ENCODE measurements around the gene RAB30.

The RAB30 gene

GRCh38 chr11:83024270-83024854, 47.3 kb downstream of the RAB30 start:
- no peaks in the 10 kb centered on the region; the same call in 1 of the 2 replicates for H3K4me1 ChIP-seq
- H3K36me3 ChIP-seq = no peaks in the 10 kb centered on the region
- no peaks in the 10 kb centered on the region for H3K9me3 ChIP-seq
- H3K27me3 ChIP-seq = no peaks in the 10 kb centered on the region
- no peak overlapping the region for H3K4me3 ChIP-seq (ENCODE audit: low read depth, low read length)
- TF ChIP-seq, protein P1, sequence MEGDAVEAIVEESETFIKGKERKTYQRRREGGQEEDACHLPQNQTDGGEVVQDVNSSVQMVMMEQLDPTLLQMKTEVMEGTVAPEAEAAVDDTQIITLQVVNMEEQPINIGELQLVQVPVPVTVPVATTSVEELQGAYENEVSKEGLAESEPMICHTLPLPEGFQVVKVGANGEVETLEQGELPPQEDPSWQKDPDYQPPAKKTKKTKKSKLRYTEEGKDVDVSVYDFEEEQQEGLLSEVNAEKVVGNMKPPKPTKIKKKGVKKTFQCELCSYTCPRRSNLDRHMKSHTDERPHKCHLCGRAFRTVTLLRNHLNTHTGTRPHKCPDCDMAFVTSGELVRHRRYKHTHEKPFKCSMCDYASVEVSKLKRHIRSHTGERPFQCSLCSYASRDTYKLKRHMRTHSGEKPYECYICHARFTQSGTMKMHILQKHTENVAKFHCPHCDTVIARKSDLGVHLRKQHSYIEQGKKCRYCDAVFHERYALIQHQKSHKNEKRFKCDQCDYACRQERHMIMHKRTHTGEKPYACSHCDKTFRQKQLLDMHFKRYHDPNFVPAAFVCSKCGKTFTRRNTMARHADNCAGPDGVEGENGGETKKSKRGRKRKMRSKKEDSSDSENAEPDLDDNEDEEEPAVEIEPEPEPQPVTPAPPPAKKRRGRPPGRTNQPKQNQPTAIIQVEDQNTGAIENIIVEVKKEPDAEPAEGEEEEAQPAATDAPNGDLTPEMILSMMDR (IDR thresholded peaks at IDR 0.05; ENCODE audit: low read depth, low read length) = no peak
- no peak for DNase-seq

DNA sequence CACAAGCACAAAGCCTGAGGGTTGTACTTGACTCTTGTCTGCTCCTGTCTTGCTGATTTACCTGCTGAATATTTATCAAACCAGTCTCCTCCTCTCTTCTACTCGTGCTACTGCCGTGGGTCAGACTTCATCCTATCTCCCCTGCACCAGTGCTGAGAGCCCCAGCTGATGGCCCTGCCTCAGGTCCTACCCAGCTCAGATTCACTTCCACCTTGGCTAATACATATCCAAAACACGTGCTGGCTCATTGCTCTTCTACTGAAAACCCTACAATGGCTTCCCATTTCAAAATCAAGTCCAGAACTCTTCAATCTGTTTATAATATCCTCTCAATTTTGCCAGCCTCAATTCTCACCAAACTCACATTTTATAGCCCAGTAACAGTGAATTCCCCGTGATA, 48.3 kb downstream of the RAB30 start:
- H3K27me3 ChIP-seq = no peaks in the 10 kb centered on the region
- no peak for DNase-seq
- no peaks in the 10 kb centered on the region for H3K9me3 ChIP-seq
- no peak overlapping the region for H3K4me3 ChIP-seq (ENCODE audit: low read depth, low read length)
- no peaks in the 10 kb centered on the region for H3K36me3 ChIP-seq
- H3K4me1 ChIP-seq = no peaks in the 10 kb centered on the region; the same call in 1 of the 2 replicates
- TF ChIP-seq, protein P1 (IDR thresholded peaks at IDR 0.05; ENCODE audit: low read depth, low read length) = no peak

DNA sequence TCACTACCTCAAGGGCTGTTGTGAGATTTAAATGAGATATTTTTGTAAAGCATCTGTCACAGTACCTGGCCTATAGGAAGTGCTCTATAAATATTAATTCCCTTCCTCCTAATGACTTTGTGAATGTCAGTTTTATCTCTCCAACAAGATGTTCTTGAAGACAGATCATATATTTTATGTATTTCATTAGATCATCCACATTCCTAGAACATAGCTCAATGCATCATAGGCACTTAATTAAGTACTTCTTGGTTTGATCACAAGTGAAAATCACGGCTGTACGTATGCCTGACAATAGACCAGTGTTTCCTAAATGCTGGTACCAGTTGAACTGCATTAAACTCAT, 49.9 kb downstream of the RAB30 start:
- H3K36me3 ChIP-seq = no peaks in the 10 kb centered on the region
- no peaks in the 10 kb centered on the region for H3K27me3 ChIP-seq
- H3K4me3 ChIP-seq (ENCODE audit: low read depth, low read length) = no peak overlapping the region
- no peaks in the 10 kb centered on the region; the same call in 1 of the 2 replicates for H3K4me1 ChIP-seq
- TF ChIP-seq, protein P1 (IDR thresholded peaks at IDR 0.05; ENCODE audit: low read depth, low read length) = no peak
- no peak for DNase-seq
- H3K9me3 ChIP-seq = no peaks in the 10 kb centered on the region

GRCh38 chr11:83020942-83021779, 50.5 kb downstream of the RAB30 start:
- H3K4me1 ChIP-seq = no peaks in the 10 kb centered on the region; the same call in 1 of the 2 replicates

DNA sequence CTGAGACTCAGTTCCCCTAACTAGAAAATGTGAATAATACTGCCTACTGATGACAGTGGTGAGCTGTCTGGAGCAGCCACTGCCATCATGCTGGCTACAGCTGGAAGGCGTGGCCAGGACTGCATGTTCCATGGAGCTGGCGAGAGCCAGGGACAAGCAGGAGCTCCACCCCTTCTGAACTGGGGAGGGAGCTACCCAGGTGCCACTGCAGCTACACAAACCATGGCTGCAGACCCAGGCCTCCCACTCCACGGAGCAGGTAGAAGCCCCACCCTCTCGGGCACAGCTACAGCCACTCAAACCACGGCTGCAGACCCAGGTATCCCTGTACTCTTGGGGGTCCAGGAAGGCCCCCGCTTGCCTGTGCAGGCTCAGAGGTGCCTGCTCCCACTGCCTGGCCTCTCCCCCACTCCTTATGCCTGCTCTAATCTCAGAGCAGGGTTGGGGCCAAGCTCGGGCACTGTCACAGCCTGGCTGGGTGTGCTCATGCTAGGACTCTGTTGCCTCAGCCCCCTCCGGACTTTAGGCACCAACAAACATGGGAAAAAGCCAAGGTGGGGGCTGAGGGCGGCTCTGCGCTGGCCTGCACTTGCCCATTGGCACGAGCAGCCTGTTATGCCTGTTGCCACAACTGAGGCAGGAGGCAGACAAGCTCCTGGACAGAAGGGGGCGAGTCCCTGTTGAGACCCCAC, 51.7 kb downstream of the RAB30 start:
- no peaks in the 10 kb centered on the region for H3K4me1 ChIP-seq
- no peaks in the 10 kb centered on the region for H3K27me3 ChIP-seq
- no peak overlapping the region for H3K4me3 ChIP-seq (ENCODE audit: low read depth, low read length)
- DNase-seq = no peak
- no peaks in the 10 kb centered on the region for H3K36me3 ChIP-seq
- H3K9me3 ChIP-seq = no peaks in the 10 kb centered on the region
- TF ChIP-seq, protein P1 (IDR thresholded peaks at IDR 0.05; ENCODE audit: low read depth, low read length) = no peak

More at GRCh38 chr11:83020942-83021779, 50.5 kb downstream of the RAB30 start:
- H3K9me3 ChIP-seq = no peaks in the 10 kb centered on the region
- H3K27me3 ChIP-seq = no peaks in the 10 kb centered on the region
- no peaks in the 10 kb centered on the region for H3K36me3 ChIP-seq
- H3K4me3 ChIP-seq (ENCODE audit: low read depth, low read length) = no peak overlapping the region
- DNase-seq = no peak
- TF ChIP-seq, protein P1 (IDR thresholded peaks at IDR 0.05; ENCODE audit: low read depth, low read length) = no peak
